Osteoblast (primary cell): Measurements from ENCODE around the gene ADARB2. TPM values are rescaled to one million over a fixed set of nuclear protein-coding genes. Genes with fewer than 3 reads are reported as not detected.

Experiments
- DNase-seq: peaks from one replicate; pipeline ENCODE4 v3.0.0; 2011; ENCODE audit warnings: low spot score, mixed read lengths; ENCODE audit not compliant: insufficient read length; ENCODE audit errors: missing footprints
- H2AFZ ChIP-seq: 2 replicates; pipeline ENCODE4 v1.6.0; 2011; ENCODE audit warnings: mild to moderate bottlenecking, low read length
- H3K27ac ChIP-seq: 2 replicates; pipeline ENCODE4 v1.5.1; 2011; ENCODE audit warnings: mild to moderate bottlenecking, low read depth, low read length, moderate library complexity
- H3K27me3 ChIP-seq: 2 replicates; pipeline ENCODE4 v1.6.0; 2012; ENCODE audit warnings: mild to moderate bottlenecking, control low read depth, inconsistent platforms, low read length, moderate library complexity; ENCODE audit not compliant: insufficient read depth
- H3K36me3 ChIP-seq: 2 replicates; pipeline ENCODE4 v1.5.1; 2011; ENCODE audit warnings: mild to moderate bottlenecking, low read length, control low read depth, moderate library complexity; ENCODE audit not compliant: insufficient read depth
- H3K4me1 ChIP-seq: 2 replicates; pipeline ENCODE4 v1.5.1; 2011; ENCODE audit warnings: mild to moderate bottlenecking, low read length, control low read depth, moderate library complexity; ENCODE audit not compliant: insufficient read depth
- H3K4me2 ChIP-seq: 2 replicates; pipeline ENCODE4 v1.6.0; 2011; ENCODE audit warnings: mild to moderate bottlenecking, low read length; ENCODE audit not compliant: insufficient read depth
- H3K4me3 ChIP-seq: fragments of 200-600 bp; sonication (generic); 3 replicates; pipeline ENCODE4 v1.5.1; 2012; ENCODE audit warnings: mild to moderate bottlenecking, low read length, inconsistent platforms; ENCODE audit not compliant: insufficient read depth
- H3K79me2 ChIP-seq: 2 replicates; pipeline ENCODE4 v1.6.0; 2012; ENCODE audit warnings: mild to moderate bottlenecking, low read length, control low read depth, inconsistent platforms; ENCODE audit not compliant: insufficient read depth
- H3K9me3 ChIP-seq: 2 replicates; pipeline ENCODE4 v1.5.1; 2011; ENCODE audit warnings: low read depth, low read length, control low read depth
- H4K20me1 ChIP-seq: 2 replicates; pipeline ENCODE4 v1.6.0; 2012; ENCODE audit warnings: mild to moderate bottlenecking, low read length, control low read depth; ENCODE audit not compliant: insufficient read depth
- CTCF ChIP-seq: IDR thresholded peaks from 2 replicates; pipeline ENCODE4 v1.5.1; 2011; ENCODE audit warnings: mild to moderate bottlenecking, low read depth, low read length, moderate library complexity; ENCODE audit errors: extremely low read depth
- total RNA-seq: library from RNA; depleted of rRNA; stranded (reverse); fragments of >200 nt; gene quantifications from 2 replicates; pipeline ENCODE4 v1.2.3, GENCODE V29; 2012

The ADARB2 gene
- total RNA-seq, 1 donor: not detected

GRCh38 chr10:1524540-1524939, 212.8 kb downstream of the ADARB2 start:
- no peak for TF ChIP-seq CTCF
- no peak overlapping the region for H2AFZ ChIP-seq
- H3K79me2 ChIP-seq: no peaks in the 10 kb centered on the region
- no peak overlapping the region for H3K27ac ChIP-seq
- no peaks in the 10 kb centered on the region for H3K4me1 ChIP-seq
- H3K27me3 ChIP-seq: no peaks in the 10 kb centered on the region
- no peak for DNase-seq
- H3K4me3 ChIP-seq: no peak overlapping the region
- no peak overlapping the region for H3K4me2 ChIP-seq
- peaks cover 3% of the 10 kb centered on the region for H3K9me3 ChIP-seq
- H4K20me1 ChIP-seq: no peaks in the 10 kb centered on the region
- H3K36me3 ChIP-seq: no peaks in the 10 kb centered on the region

- no peak for DNase-seq
- H2AFZ ChIP-seq: no peak overlapping the region
- H3K27me3 ChIP-seq: no peaks in the 10 kb centered on the region
- no peaks in the 10 kb centered on the region for H4K20me1 ChIP-seq
- no peak overlapping the region for H3K4me2 ChIP-seq
- H3K4me3 ChIP-seq: no peak overlapping the region
- TF ChIP-seq CTCF: no peak
- H3K79me2 ChIP-seq: no peaks in the 10 kb centered on the region
- H3K27ac ChIP-seq: no peak overlapping the region
- no peaks in the 10 kb centered on the region for H3K36me3 ChIP-seq
- H3K9me3 ChIP-seq: peaks cover 3% of the 10 kb centered on the region
- no peaks in the 10 kb centered on the region for H3K4me1 ChIP-seq
Observed at GRCh38 chr10:1523221-1523620, 214.1 kb downstream of the ADARB2 start.

- no peaks in the 10 kb centered on the region for H3K27me3 ChIP-seq
- H3K9me3 ChIP-seq: peaks cover 3% of the 10 kb centered on the region
- no peaks in the 10 kb centered on the region for H3K36me3 ChIP-seq
Observed at GRCh38 chr10:1522237-1522636, 215.1 kb downstream of the ADARB2 start.

GRCh38 chr10:1521741-1522140, 215.6 kb downstream of the ADARB2 start:
- no peaks in the 10 kb centered on the region for H3K79me2 ChIP-seq
- no peak overlapping the region for H2AFZ ChIP-seq
- no peaks in the 10 kb centered on the region for H3K4me1 ChIP-seq
- H3K9me3 ChIP-seq: peaks cover 3% of the 10 kb centered on the region
- H3K27ac ChIP-seq: no peak overlapping the region
- no peaks in the 10 kb centered on the region for H3K27me3 ChIP-seq
- TF ChIP-seq CTCF: no peak
- H3K36me3 ChIP-seq: no peaks in the 10 kb centered on the region
- H4K20me1 ChIP-seq: no peaks in the 10 kb centered on the region
- H3K4me2 ChIP-seq: no peak overlapping the region
- H3K4me3 ChIP-seq: no peak overlapping the region
- DNase-seq: peak; percentile 34

More at GRCh38 chr10:1522237-1522636, 215.1 kb downstream of the ADARB2 start:
- TF ChIP-seq CTCF: no peak
- Histone ChIP-seq H3K4me2 (no peak overlapping the region), H3K27ac (no peak overlapping the region), H3K4me1 (no peaks in the 10 kb centered on the region), H4K20me1 (no peaks in the 10 kb centered on the region), H2AFZ (no peak overlapping the region), H3K79me2 (no peaks in the 10 kb centered on the region), H3K4me3 (no peak overlapping the region)
- DNase-seq: peak; percentile 11
